Measurements from ENCODE around the gene GLP1R.

GRCh38 chr6:39016839-39017546 lies 31.6 kb upstream of the GLP1R start:
- TF ChIP-seq POLR2AphosphoS5 (IDR thresholded peaks at IDR 0.05; ENCODE audit: low read depth, low read length) (no peak), CTCF (IDR thresholded peaks at IDR 0.05 in 2 of 3, conservative IDR thresholded peaks at IDR 0.05 in 1 of 3; ENCODE audit: borderline replicate concordance in 1 of 3, insufficient read depth in 1 of 3, low read depth in 2 of 3, low read length in 2 of 3) (no peak), TCF7L2 (IDR thresholded peaks at IDR 0.05; ENCODE audit: borderline replicate concordance, extremely low read depth, insufficient read depth, insufficient read length) (no peak), POLR2A (IDR thresholded peaks at IDR 0.05; ENCODE audit: borderline replicate concordance, extremely low read depth, insufficient read depth, insufficient read length) (no peak), SIN3A (IDR thresholded peaks at IDR 0.05; ENCODE audit: low read depth) (no peak), ZBTB33 (IDR thresholded peaks at IDR 0.05; ENCODE audit: extremely low read depth, insufficient replicate concordance, low read length) (no peak), ATF3 (IDR thresholded peaks at IDR 0.05) (no peak), RAD21 (IDR thresholded peaks at IDR 0.05; ENCODE audit: low read depth) (no peak)
